VCaP (cell line): ENCODE measurements around the gene BRINP3.

ENCODE experiments used
- H3K27ac ChIP-seq: fragments of 450-650 bp; 2 replicates; pipeline ENCODE4 v1.5.1; 2017
- CTCF ChIP-seq: fragments of 450-650 bp; conservative IDR thresholded peaks from 2 replicates; pipeline ENCODE4 v1.5.1; 2017; ENCODE audit warnings: mild to moderate bottlenecking, moderate library complexity

Gene BRINP3

GRCh38 chr1:190159146-190159545, 318.5 kb downstream of the BRINP3 start:
- TF ChIP-seq CTCF: no peak
- no peak overlapping the region for H3K27ac ChIP-seq

- TF ChIP-seq CTCF: no peak
- no peak overlapping the region for H3K27ac ChIP-seq
Measured at GRCh38 chr1:190154744-190155143, 322.9 kb downstream of the BRINP3 start.

- no peak overlapping the region for H3K27ac ChIP-seq
- no peak for TF ChIP-seq CTCF
Measured at GRCh38 chr1:190147616-190148015, 330.0 kb downstream of the BRINP3 start.

DNA sequence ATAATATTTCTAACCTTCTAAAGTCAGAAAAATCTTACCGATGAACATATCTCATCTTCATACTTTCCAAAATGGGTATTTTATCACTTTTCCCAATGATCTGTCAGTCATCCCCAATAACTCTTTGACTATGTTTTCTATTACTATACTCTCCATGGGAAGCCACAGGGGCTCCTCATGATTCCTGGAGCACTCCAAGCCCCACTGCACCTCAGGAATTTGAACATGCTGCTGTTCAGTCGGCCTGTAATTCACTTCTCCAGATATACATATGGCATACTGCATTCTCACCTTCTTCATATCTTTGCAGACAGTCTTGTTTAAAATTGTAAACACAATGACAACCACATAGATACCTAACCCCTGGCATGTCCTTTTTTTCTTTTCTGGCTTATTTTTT, 333.0 kb downstream of the BRINP3 start:
- no peak for TF ChIP-seq CTCF
- H3K27ac ChIP-seq: no peak overlapping the region

- TF ChIP-seq CTCF: no peak
- H3K27ac ChIP-seq: peak overlapping the region; percentile 31
Measured at GRCh38 chr1:190140644-190141043, 337.0 kb downstream of the BRINP3 start.

DNA sequence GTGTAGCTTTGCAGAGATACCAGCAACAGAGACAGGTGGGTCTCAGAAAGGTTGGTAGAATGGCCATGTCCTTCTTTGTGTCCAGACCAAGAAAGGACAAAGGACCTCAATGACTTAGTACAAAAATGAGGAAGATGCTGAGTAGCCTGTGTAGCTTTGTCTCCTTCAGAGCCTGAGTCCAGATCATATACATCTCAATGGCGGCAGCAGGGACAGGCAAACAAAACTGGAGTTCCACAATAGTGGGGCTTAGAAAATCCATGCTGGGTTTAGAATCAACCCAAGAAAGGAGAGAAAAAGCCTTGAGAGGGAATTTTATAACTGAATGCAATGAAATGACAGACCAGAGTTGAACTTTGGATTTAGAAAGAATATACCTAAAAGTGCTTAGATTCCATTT, 339.0 kb downstream of the BRINP3 start:
- TF ChIP-seq CTCF: no peak
- H3K27ac ChIP-seq: no peak overlapping the region

GRCh38 chr1:190138266-190138665, 339.4 kb downstream of the BRINP3 start:
- H3K27ac ChIP-seq: no peak overlapping the region
- TF ChIP-seq CTCF: no peak

GRCh38 chr1:190129366-190129765, 348.3 kb downstream of the BRINP3 start:
- no peak for TF ChIP-seq CTCF
- H3K27ac ChIP-seq: no peak overlapping the region
